ENCODE measurements around the gene ZNHIT6.

DNA sequence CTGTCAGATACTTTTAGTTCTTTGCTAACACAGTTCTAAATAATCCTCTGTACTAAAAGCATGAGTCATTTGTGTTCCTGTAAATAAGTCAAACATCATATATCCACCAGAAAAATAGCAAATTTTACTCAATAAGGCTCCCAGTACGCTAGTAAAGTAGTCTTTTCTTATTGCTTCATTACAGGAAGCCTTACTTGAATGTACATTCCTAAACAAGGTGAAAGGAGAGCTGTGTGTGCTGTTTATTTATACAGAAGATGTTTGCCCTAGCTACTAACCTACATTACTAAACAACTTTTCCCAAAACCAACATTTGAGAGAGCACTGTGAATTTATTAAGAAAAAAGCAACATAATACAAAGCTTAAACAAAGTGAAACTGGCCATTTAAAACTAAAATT, 52.0 kb downstream of the ZNHIT6 start:
- TF ChIP-seq, protein P1, sequence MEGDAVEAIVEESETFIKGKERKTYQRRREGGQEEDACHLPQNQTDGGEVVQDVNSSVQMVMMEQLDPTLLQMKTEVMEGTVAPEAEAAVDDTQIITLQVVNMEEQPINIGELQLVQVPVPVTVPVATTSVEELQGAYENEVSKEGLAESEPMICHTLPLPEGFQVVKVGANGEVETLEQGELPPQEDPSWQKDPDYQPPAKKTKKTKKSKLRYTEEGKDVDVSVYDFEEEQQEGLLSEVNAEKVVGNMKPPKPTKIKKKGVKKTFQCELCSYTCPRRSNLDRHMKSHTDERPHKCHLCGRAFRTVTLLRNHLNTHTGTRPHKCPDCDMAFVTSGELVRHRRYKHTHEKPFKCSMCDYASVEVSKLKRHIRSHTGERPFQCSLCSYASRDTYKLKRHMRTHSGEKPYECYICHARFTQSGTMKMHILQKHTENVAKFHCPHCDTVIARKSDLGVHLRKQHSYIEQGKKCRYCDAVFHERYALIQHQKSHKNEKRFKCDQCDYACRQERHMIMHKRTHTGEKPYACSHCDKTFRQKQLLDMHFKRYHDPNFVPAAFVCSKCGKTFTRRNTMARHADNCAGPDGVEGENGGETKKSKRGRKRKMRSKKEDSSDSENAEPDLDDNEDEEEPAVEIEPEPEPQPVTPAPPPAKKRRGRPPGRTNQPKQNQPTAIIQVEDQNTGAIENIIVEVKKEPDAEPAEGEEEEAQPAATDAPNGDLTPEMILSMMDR (IDR thresholded peaks at IDR 0.05), result no peak
- no peak for TF ChIP-seq POLR2A (IDR thresholded peaks at IDR 0.05)
